DOHH2 (cell line): ENCODE measurements around the gene LBX2.

Experiments
- H3F3A ChIP-seq: fragments of 200-600 bp; sonication (generic), shearing (Covaris generic); 2 replicates; pipeline ENCODE4 v1.6.0; 2016; ENCODE audit warnings: antibody characterized with exemption, mild to moderate bottlenecking; ENCODE audit not compliant: control insufficient read depth, insufficient read depth
- H3K27ac ChIP-seq: fragments of 200-600 bp; sonication (generic); 2 replicates; pipeline ENCODE4 v1.5.1; 2014; ENCODE audit warnings: low read depth, mild to moderate bottlenecking, low read length, moderate library complexity
- H3K27me3 ChIP-seq: fragments of 200-600 bp; sonication (generic); 2 replicates; pipeline ENCODE4 v1.6.1; 2014; ENCODE audit warnings: mild to moderate bottlenecking, low read length, mixed read lengths; ENCODE audit not compliant: control insufficient read depth
- H3K36me3 ChIP-seq: fragments of 200-600 bp; sonication (generic); 2 replicates; pipeline ENCODE4 v1.6.1; 2014; ENCODE audit warnings: mild to moderate bottlenecking, low read length, moderate library complexity, mixed read lengths; ENCODE audit not compliant: control insufficient read depth
- H3K4me1 ChIP-seq: fragments of 200-600 bp; sonication (generic); 2 replicates; pipeline ENCODE4 v1.6.1; 2014; ENCODE audit warnings: mild to moderate bottlenecking, low read length, mixed read lengths; ENCODE audit not compliant: control insufficient read depth
- H3K4me2 ChIP-seq: fragments of 200-600 bp; sonication (generic); 2 replicates; pipeline ENCODE4 v1.6.0; 2014; ENCODE audit warnings: mild to moderate bottlenecking, low read length, moderate library complexity
- H3K4me3 ChIP-seq: fragments of 200-600 bp; sonication (generic); 2 replicates; pipeline ENCODE4 v1.5.1; 2014; ENCODE audit warnings: mild to moderate bottlenecking, low read length, mixed read lengths
- H3K79me2 ChIP-seq: fragments of 200-600 bp; sonication (generic); 2 replicates; pipeline ENCODE4 v1.6.1; 2014; ENCODE audit warnings: mild to moderate bottlenecking, low read length, mixed read lengths; ENCODE audit not compliant: control insufficient read depth
- H3K9me2 ChIP-seq: fragments of 200-600 bp; sonication (generic); replicated peaks from 2 replicates; pipeline ENCODE4 v1.6.1; 2014; ENCODE audit warnings: mild to moderate bottlenecking, low read length, mixed read lengths; ENCODE audit not compliant: control insufficient read depth
- H3K9me3 ChIP-seq: fragments of 200-600 bp; sonication (generic); 2 replicates; pipeline ENCODE4 v1.6.1; 2014; ENCODE audit warnings: antibody characterized with exemption, low read length, mixed read lengths; ENCODE audit not compliant: control insufficient read depth, insufficient read depth
- H4K20me1 ChIP-seq: fragments of 200-600 bp; sonication (generic); 2 replicates; pipeline ENCODE4 v1.6.0; 2014; ENCODE audit warnings: low read depth, mild to moderate bottlenecking, antibody characterized with exemption, low read length, moderate library complexity; ENCODE audit not compliant: control insufficient read depth, insufficient read depth
- CTCF ChIP-seq: fragments of 200-600 bp; sonication (generic); IDR thresholded peaks from one replicate; pipeline ENCODE4 v1.5.1; 2014; ENCODE audit warnings: antibody characterized with exemption, mild to moderate bottlenecking, low read depth, low read length; ENCODE audit not compliant: poor library complexity, severe bottlenecking
- EZH2phosphoT487 ChIP-seq: fragments of 200-600 bp; sonication (generic); IDR thresholded peaks from 2 replicates; pipeline ENCODE4 v1.6.1; 2017; ENCODE audit warnings: borderline replicate concordance, mild to moderate bottlenecking, antibody characterized with exemption, low read length, moderate library complexity, mixed read lengths

Gene LBX2

GRCh38 chr2:74507926-74508520 is 8.6 kb upstream of the LBX2 start:
- peak overlapping the region; percentile 97 for H3K4me3 ChIP-seq
- peaks cover 19% of the 10 kb centered on the region for H3K27me3 ChIP-seq
- peak overlapping the region; percentile 86 for H3K27ac ChIP-seq
- H3K4me1 ChIP-seq, result peaks cover 34% of the 10 kb centered on the region
- H3F3A ChIP-seq, result 0 out of 2 replicates have a peak, but pooled peaks cover 3% of the 10 kb centered on the region
- H3K79me2 ChIP-seq, result peaks cover 13% of the 10 kb centered on the region
- TF ChIP-seq CTCF, result no peak
- TF ChIP-seq EZH2phosphoT487, result no peak
- peaks cover 14% of the 10 kb centered on the region for H3K36me3 ChIP-seq
- no peaks in the 10 kb centered on the region for H3K9me2 ChIP-seq
- no peaks in the 10 kb centered on the region for H3K9me3 ChIP-seq
- H3K4me2 ChIP-seq, result peak overlapping the region; percentile 71
- no peaks in the 10 kb centered on the region for H4K20me1 ChIP-seq

- Histone ChIP-seq H4K20me1 (no peaks in the 10 kb centered on the region), H3F3A (0 out of 2 replicates have a peak, but pooled peaks cover 3% of the 10 kb centered on the region), H3K27ac (peak within 1 kb of the TSS; percentile 86), H3K4me3 (peak within 1 kb of the TSS; percentile 97), H3K4me1 (peaks cover 40% of the 10 kb centered on the region), H3K4me2 (peak within 1 kb of the TSS; percentile 71), H3K9me3 (no peaks in the 10 kb centered on the region), H3K9me2 (no peaks in the 10 kb centered on the region), H3K27me3 (peaks cover 21% of the 10 kb centered on the region), H3K79me2 (peaks cover 13% of the 10 kb centered on the region), H3K36me3 (peaks cover 14% of the 10 kb centered on the region)
- TF ChIP-seq CTCF (peak; percentile 84), EZH2phosphoT487 (no peak)
Measured at GRCh38 chr2:74507145-74507925, 7.9 kb upstream of the LBX2 start, which contains the start of gene PCGF1. Gene PCGF1, minus strand, starts transcription at chr2:74507695. Its CDS starts 27 bp downstream, at chr2:74507668.

- Histone ChIP-seq H3F3A (0 out of 2 replicates have a peak, but pooled peaks cover 3% of the 10 kb centered on the region), H3K9me3 (no peaks in the 10 kb centered on the region), H4K20me1 (no peaks in the 10 kb centered on the region), H3K27me3 (peaks cover 29% of the 10 kb centered on the region), H3K79me2 (peaks cover 13% of the 10 kb centered on the region), H3K27ac (no peak overlapping the region), H3K4me1 (peaks cover 41% of the 10 kb centered on the region), H3K36me3 (peaks cover 14% of the 10 kb centered on the region), H3K4me3 (0 out of 2 replicates have a peak overlapping the region, but pooled peaks have one; percentile 4), H3K9me2 (no peaks in the 10 kb centered on the region), H3K4me2 (peak overlapping the region; percentile 71)
- TF ChIP-seq EZH2phosphoT487, result no peak
- no peak for TF ChIP-seq CTCF
Measured at GRCh38 chr2:74505448-74506246, 6.2 kb upstream of the LBX2 start.
